ENCODE data around the gene OR52H1.

The OR52H1 gene

GRCh38 chr11:5575152-5575551 lies 26.8 kb upstream of the OR52H1 start:
- H3K27ac ChIP-seq (ENCODE audit: low read length) = no peak overlapping the region
- no peaks in the 10 kb centered on the region for H3K9me3 ChIP-seq (ENCODE audit: control insufficient read depth in 2 of 2, low read length in 2 of 2)
- no peak overlapping the region for H3K9ac ChIP-seq (ENCODE audit: low read length in 2 of 2)
- no peak overlapping the region for H3K4me3 ChIP-seq (ENCODE audit: low read length in 2 of 2)
- H3K36me3 ChIP-seq (ENCODE audit: control insufficient read depth in 2 of 2, insufficient read depth in 2 of 2, low read length in 2 of 2) = no peaks in the 10 kb centered on the region
- no peaks in the 10 kb centered on the region for H3K27me3 ChIP-seq (ENCODE audit: control insufficient read depth in 1 of 2, insufficient read depth in 2 of 2, low read length in 2 of 2)
- H3K4me1 ChIP-seq (ENCODE audit: control insufficient read depth, insufficient read depth, low read length) = no peaks in the 10 kb centered on the region

DNA sequence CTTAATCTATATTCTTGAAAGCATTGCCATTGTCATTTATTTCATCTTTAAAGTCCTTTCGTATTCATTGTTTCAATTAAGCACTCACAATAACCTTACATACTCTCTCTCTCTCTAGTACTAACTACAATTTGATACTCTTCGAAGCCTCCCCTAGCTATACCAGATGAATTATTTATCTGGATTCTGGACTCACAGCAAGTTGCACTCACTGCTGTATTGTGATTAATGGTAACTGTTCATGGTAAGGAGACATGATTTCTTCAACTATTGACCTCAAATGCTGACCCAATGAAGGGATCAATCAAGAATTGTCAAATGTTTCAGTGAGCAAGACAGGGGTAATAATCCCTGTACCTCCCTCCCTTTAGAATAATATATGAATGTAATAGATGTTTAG lies 26.3 kb upstream of the OR52H1 start:
- Histone ChIP-seq H3K9me3 (ENCODE audit: control insufficient read depth in 2 of 2, low read length in 2 of 2) (no peaks in the 10 kb centered on the region), H3K4me1 (ENCODE audit: control insufficient read depth, insufficient read depth, low read length) (no peaks in the 10 kb centered on the region), H3K4me3 (ENCODE audit: low read length in 2 of 2) (no peak overlapping the region), H3K9ac (ENCODE audit: low read length in 2 of 2) (no peak overlapping the region), H3K27ac (ENCODE audit: low read length) (no peak overlapping the region), H3K36me3 (ENCODE audit: control insufficient read depth in 2 of 2, insufficient read depth in 2 of 2, low read length in 2 of 2) (no peaks in the 10 kb centered on the region), H3K27me3 (ENCODE audit: control insufficient read depth in 1 of 2, insufficient read depth in 2 of 2, low read length in 2 of 2) (no peaks in the 10 kb centered on the region)

DNA sequence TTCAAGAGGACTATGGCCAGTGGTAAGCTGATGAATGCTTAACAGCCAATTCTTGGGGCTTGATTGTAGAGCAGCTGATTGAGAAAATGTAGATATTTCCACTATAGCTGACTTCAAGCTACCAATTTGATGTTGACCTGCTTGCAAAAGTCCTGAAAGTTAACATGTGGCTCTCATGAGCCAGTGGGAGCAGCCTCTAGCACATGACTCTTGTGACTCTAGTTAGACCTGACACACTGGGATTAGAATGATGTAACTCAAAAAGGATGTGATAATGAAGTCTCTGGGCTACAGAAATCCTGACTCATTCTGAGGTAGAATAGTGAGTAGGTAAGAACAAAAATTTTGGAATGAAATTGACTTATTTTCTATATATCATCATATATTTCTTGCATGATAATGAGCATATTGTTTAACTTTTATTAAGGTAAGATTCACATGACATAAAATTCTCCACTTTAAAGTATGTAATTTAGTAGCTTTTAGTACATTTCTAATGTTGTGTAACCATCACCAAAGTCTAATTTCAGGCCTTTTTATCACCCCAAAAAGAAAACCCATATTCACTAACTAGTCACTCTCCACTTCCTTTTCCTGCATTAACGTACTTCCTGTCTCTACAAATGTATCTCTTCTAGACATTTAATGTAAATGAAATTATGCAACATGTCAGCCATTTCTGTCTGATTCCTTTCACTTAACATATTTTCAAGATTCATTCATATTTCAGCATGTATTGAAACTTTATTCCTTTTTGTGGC lies 16.1 kb upstream of the OR52H1 start:
- Histone ChIP-seq H3K27me3 (ENCODE audit: control insufficient read depth in 1 of 2, insufficient read depth in 2 of 2, low read length in 2 of 2) (no peaks in the 10 kb centered on the region), H3K9ac (ENCODE audit: low read length in 2 of 2) (no peak overlapping the region), H3K4me1 (ENCODE audit: control insufficient read depth, insufficient read depth, low read length) (no peaks in the 10 kb centered on the region), H3K36me3 (ENCODE audit: control insufficient read depth in 2 of 2, insufficient read depth in 2 of 2, low read length in 2 of 2) (no peaks in the 10 kb centered on the region), H3K4me3 (ENCODE audit: low read length in 2 of 2) (no peak overlapping the region), H3K27ac (ENCODE audit: low read length) (no peak overlapping the region), H3K9me3 (ENCODE audit: control insufficient read depth in 2 of 2, low read length in 2 of 2) (peaks cover 0 to 2% of the 10 kb centered on the region in 2 donors)

DNA sequence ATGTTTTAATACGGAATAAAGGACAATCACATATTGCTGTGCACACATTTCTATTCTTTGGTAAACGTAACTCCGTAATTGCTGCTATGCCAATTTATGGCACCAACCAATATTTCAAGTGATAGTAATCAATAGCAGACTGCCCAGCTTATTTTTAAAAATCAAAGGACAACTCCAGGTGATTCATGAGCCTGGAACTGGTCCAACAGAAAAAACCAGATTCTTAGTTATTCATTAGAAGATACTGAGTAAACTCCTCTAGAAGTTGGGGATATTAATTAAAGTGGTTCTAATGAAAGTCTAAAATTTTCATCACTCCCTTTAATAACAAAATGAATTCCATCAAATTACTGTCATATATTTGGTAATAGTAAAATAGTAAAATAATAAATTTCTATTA lies 9.4 kb upstream of the OR52H1 start:
- no peaks in the 10 kb centered on the region for H3K36me3 ChIP-seq (ENCODE audit: control insufficient read depth in 2 of 2, insufficient read depth in 2 of 2, low read length in 2 of 2)
- peaks cover 0 to 2% of the 10 kb centered on the region in 2 donors for H3K9me3 ChIP-seq (ENCODE audit: control insufficient read depth in 2 of 2, low read length in 2 of 2)
- no peaks in the 10 kb centered on the region for H3K27me3 ChIP-seq (ENCODE audit: control insufficient read depth in 1 of 2, insufficient read depth in 2 of 2, low read length in 2 of 2)
- H3K9ac ChIP-seq (ENCODE audit: low read length in 2 of 2) = no peak overlapping the region
- no peak overlapping the region for H3K27ac ChIP-seq (ENCODE audit: low read length)
- H3K4me1 ChIP-seq (ENCODE audit: control insufficient read depth, insufficient read depth, low read length) = no peaks in the 10 kb centered on the region
- H3K4me3 ChIP-seq (ENCODE audit: low read length in 2 of 2) = no peak overlapping the region

- no peak overlapping the region for H3K9ac ChIP-seq (ENCODE audit: low read length in 2 of 2)
- H3K27me3 ChIP-seq (ENCODE audit: control insufficient read depth in 1 of 2, insufficient read depth in 2 of 2, low read length in 2 of 2) = no peaks in the 10 kb centered on the region
- H3K36me3 ChIP-seq (ENCODE audit: control insufficient read depth in 2 of 2, insufficient read depth in 2 of 2, low read length in 2 of 2) = no peaks in the 10 kb centered on the region
- no peak overlapping the region for H3K27ac ChIP-seq (ENCODE audit: low read length)
- no peaks in the 10 kb centered on the region for H3K4me1 ChIP-seq (ENCODE audit: control insufficient read depth, insufficient read depth, low read length)
- H3K4me3 ChIP-seq (ENCODE audit: low read length in 2 of 2) = no peak overlapping the region
- peaks cover 0 to 2% of the 10 kb centered on the region in 2 donors for H3K9me3 ChIP-seq (ENCODE audit: control insufficient read depth in 2 of 2, low read length in 2 of 2)
Measured at GRCh38 chr11:5556596-5557188, 8.4 kb upstream of the OR52H1 start.

DNA sequence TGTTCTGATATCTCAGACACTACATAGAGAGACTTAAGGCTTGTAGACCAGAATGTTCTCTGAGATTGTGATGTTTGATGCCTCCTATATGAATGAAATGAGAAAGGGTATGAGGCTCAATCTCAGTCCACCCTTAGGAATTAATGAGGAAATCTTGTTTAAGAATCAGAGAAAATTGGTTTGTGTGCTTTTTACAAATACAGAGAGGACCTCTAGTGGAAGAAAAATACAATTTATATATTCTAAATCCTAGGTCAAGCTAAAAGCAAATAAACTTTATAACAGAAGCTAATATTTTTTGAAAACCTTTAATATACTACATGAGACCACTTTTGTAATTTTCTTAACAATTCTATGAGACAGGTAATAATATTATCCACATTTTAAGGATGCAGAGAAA lies 5.0 kb upstream of the OR52H1 start:
- Histone ChIP-seq H3K4me1 (ENCODE audit: control insufficient read depth, insufficient read depth, low read length) (no peaks in the 10 kb centered on the region), H3K4me3 (ENCODE audit: low read length in 2 of 2) (no peak overlapping the region), H3K36me3 (ENCODE audit: control insufficient read depth in 2 of 2, insufficient read depth in 2 of 2, low read length in 2 of 2) (no peaks in the 10 kb centered on the region), H3K27ac (ENCODE audit: low read length) (no peak overlapping the region), H3K9ac (ENCODE audit: low read length in 2 of 2) (no peak overlapping the region), H3K9me3 (ENCODE audit: control insufficient read depth in 2 of 2, low read length in 2 of 2) (no peaks in the 10 kb centered on the region), H3K27me3 (ENCODE audit: control insufficient read depth in 1 of 2, insufficient read depth in 2 of 2, low read length in 2 of 2) (no peaks in the 10 kb centered on the region)

DNA sequence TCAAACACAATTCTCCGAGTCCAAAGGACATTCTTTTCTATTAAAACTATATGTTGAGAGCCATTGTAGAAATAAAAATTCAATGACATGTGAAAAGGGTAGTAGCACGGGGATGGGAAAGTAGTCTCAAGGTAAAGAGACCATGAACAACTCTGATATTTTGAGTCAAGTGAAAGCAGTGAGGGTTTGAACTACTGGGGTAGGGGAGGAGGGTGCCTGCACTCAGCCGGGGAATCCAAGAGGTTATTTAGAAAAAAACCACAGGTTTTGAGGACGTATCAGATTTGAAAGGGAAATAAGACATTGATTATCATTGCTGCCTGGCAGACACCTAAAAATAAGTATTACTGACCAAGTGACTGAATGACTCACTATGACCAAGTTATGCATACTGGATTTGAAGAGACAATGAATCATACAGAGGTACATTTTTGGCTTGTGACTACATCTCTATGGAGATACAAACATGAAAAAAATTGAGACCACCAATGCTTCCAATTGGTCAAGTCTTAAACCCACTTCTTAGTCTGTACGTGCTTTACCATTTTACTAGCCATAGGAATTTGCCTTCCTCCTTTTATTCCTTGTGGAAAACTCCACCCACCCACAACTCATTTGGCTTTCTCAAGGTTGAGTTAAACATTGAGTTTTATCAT lies 2.2 kb upstream of the OR52H1 start:
- H3K4me1 ChIP-seq (ENCODE audit: control insufficient read depth, insufficient read depth, low read length) = no peaks in the 10 kb centered on the region
- H3K9ac ChIP-seq (ENCODE audit: low read length in 2 of 2) = no peak overlapping the region
- no peak overlapping the region for H3K4me3 ChIP-seq (ENCODE audit: low read length in 2 of 2)
- H3K9me3 ChIP-seq (ENCODE audit: control insufficient read depth in 2 of 2, low read length in 2 of 2) = no peaks in the 10 kb centered on the region
- no peaks in the 10 kb centered on the region for H3K36me3 ChIP-seq (ENCODE audit: control insufficient read depth in 2 of 2, insufficient read depth in 2 of 2, low read length in 2 of 2)
- no peak overlapping the region for H3K27ac ChIP-seq (ENCODE audit: low read length)
- H3K27me3 ChIP-seq (ENCODE audit: control insufficient read depth in 1 of 2, insufficient read depth in 2 of 2, low read length in 2 of 2) = no peaks in the 10 kb centered on the region

DNA sequence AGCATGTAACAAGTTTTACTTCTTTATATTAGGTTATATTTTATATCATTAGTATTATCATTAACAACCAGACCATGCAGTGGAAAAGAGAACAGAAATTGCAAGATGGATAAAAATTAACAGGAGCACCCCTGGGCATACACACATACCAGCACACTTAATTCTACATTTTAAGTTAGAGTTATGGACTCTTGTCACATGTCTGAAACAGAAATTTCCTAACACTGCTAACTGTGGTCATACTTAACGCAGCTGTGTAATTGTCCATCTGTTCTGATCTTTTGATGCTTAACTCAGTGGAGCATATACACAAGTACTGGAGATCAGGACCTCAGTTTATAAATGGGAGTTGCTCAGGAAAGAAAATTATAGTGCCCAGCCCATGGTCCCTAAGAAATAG lies 358 bp downstream of the OR52H1 start:
- no peak overlapping the region for H3K9ac ChIP-seq (ENCODE audit: low read length in 2 of 2)
- H3K27ac ChIP-seq (ENCODE audit: low read length) = no peak overlapping the region
- no peak overlapping the region for H3K4me3 ChIP-seq (ENCODE audit: low read length in 2 of 2)
- H3K9me3 ChIP-seq (ENCODE audit: control insufficient read depth in 2 of 2, low read length in 2 of 2) = no peaks in the 10 kb centered on the region
- no peaks in the 10 kb centered on the region for H3K4me1 ChIP-seq (ENCODE audit: control insufficient read depth, insufficient read depth, low read length)
- H3K27me3 ChIP-seq (ENCODE audit: control insufficient read depth in 1 of 2, insufficient read depth in 2 of 2, low read length in 2 of 2) = no peaks in the 10 kb centered on the region
- no peaks in the 10 kb centered on the region for H3K36me3 ChIP-seq (ENCODE audit: control insufficient read depth in 2 of 2, insufficient read depth in 2 of 2, low read length in 2 of 2)

DNA sequence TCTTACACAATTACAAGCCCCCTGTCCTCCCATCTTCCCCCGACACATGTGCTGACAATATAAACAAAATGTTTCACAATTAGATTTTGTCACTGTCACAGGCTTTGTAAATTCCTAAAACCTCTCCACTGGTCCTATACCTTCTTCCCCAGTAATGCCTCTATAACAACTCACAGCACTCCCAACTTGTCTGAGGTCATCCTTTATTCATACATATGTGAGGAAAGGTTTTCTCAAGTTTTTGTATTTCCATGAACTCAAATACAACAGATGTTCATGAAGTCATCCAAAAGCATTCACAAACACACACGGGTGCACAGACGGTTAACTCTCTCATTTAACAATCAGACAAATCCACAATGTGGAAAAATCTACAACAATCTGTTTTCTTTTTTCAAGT lies 1.9 kb downstream of the OR52H1 start:
- Histone ChIP-seq H3K9me3 (ENCODE audit: control insufficient read depth in 2 of 2, low read length in 2 of 2) (no peaks in the 10 kb centered on the region), H3K27me3 (ENCODE audit: control insufficient read depth in 1 of 2, insufficient read depth in 2 of 2, low read length in 2 of 2) (no peaks in the 10 kb centered on the region), H3K9ac (ENCODE audit: low read length in 2 of 2) (no peak overlapping the region), H3K36me3 (ENCODE audit: control insufficient read depth in 2 of 2, insufficient read depth in 2 of 2, low read length in 2 of 2) (no peaks in the 10 kb centered on the region), H3K4me1 (ENCODE audit: control insufficient read depth, insufficient read depth, low read length) (no peaks in the 10 kb centered on the region), H3K27ac (ENCODE audit: low read length) (no peak overlapping the region), H3K4me3 (ENCODE audit: low read length in 2 of 2) (no peak overlapping the region)

DNA sequence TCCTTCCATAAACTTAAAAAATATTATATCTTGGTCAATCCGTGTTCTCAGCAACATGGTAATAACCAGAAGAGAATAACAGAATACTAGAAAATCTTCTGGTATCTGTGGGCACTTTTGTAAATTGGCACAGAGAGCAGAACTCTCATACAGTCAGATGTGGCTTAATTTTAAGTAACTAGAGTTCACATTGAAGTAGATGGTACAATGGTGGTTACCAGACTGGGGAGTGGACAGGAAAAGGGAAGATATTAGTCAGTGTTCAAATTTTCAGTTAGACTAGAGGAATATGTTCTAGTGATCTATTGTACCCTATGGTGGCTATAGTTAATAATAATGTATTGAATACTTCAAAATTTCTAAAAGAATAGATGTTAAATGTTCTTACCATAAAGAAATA lies 6.9 kb downstream of the OR52H1 start:
- Histone ChIP-seq H3K27me3 (ENCODE audit: control insufficient read depth in 1 of 2, insufficient read depth in 2 of 2, low read length in 2 of 2) (no peaks in the 10 kb centered on the region), H3K9ac (ENCODE audit: low read length in 2 of 2) (no peak overlapping the region), H3K4me1 (ENCODE audit: control insufficient read depth, insufficient read depth, low read length) (no peaks in the 10 kb centered on the region), H3K4me3 (ENCODE audit: low read length in 2 of 2) (no peak overlapping the region), H3K27ac (ENCODE audit: low read length) (no peak overlapping the region), H3K9me3 (ENCODE audit: control insufficient read depth in 2 of 2, low read length in 2 of 2) (no peaks in the 10 kb centered on the region), H3K36me3 (ENCODE audit: control insufficient read depth in 2 of 2, insufficient read depth in 2 of 2, low read length in 2 of 2) (no peaks in the 10 kb centered on the region)

GRCh38 chr11:5536482-5536881 lies 11.9 kb downstream of the OR52H1 start:
- H3K9ac ChIP-seq (ENCODE audit: low read length in 2 of 2) = no peak overlapping the region
- no peak overlapping the region for H3K27ac ChIP-seq (ENCODE audit: low read length)
- H3K9me3 ChIP-seq (ENCODE audit: control insufficient read depth in 2 of 2, low read length in 2 of 2) = no peaks in the 10 kb centered on the region
- no peak overlapping the region for H3K4me3 ChIP-seq (ENCODE audit: low read length in 2 of 2)
- H3K36me3 ChIP-seq (ENCODE audit: control insufficient read depth in 2 of 2, insufficient read depth in 2 of 2, low read length in 2 of 2) = no peaks in the 10 kb centered on the region
- H3K4me1 ChIP-seq (ENCODE audit: control insufficient read depth, insufficient read depth, low read length) = no peaks in the 10 kb centered on the region
- H3K27me3 ChIP-seq (ENCODE audit: control insufficient read depth in 1 of 2, insufficient read depth in 2 of 2, low read length in 2 of 2) = no peaks in the 10 kb centered on the region
